Neural cell (in vitro differentiated cells): ENCODE measurements around the gene PLXNA3. TPM values are rescaled to one million over a fixed set of nuclear protein-coding genes. Genes with fewer than 3 reads are reported as not detected.

Source experiments
- H2AFZ ChIP-seq: fragments of 200-600, 300-800 bp; sonication (generic), shearing (Covaris generic); 2 replicates; pipeline ENCODE4 v1.6.0; 2014; ENCODE audit warnings: low read depth, mild to moderate bottlenecking, antibody characterized with exemption, low read length, moderate library complexity
- H3F3A ChIP-seq: fragments of 200-600 bp; shearing (Covaris generic); 2 replicates; pipeline ENCODE4 v1.6.1; 2016; ENCODE audit warnings: mild to moderate bottlenecking, moderate library complexity, mixed read lengths, antibody characterized with exemption, low read length; ENCODE audit not compliant: insufficient read depth, poor library complexity, severe bottlenecking
- H3K27ac ChIP-seq: fragments of 200-600, 300-800 bp; sonication (generic), shearing (Covaris generic); 2 replicates; pipeline ENCODE4 v1.5.1; 2014; ENCODE audit warnings: mild to moderate bottlenecking, low read length, moderate library complexity
- H3K27me3 ChIP-seq: fragments of 300-800, 200-600 bp; sonication (generic), shearing (Covaris generic); 2 replicates; pipeline ENCODE4 v1.6.0; 2014; ENCODE audit warnings: mild to moderate bottlenecking, low read depth, low read length, moderate library complexity; ENCODE audit not compliant: insufficient read depth
- H3K36me3 ChIP-seq: fragments of 300-800, 200-600 bp; sonication (generic), shearing (Covaris generic); 2 replicates; pipeline ENCODE4 v1.5.1; 2014; ENCODE audit warnings: mild to moderate bottlenecking, antibody characterized with exemption, low read length, moderate library complexity; ENCODE audit not compliant: insufficient read depth
- H3K4me2 ChIP-seq: fragments of 300-800, 200-600 bp; sonication (generic), shearing (Covaris generic); 2 replicates; pipeline ENCODE4 v1.6.0; 2014; ENCODE audit warnings: mild to moderate bottlenecking, low read length
- H3K4me3 ChIP-seq: fragments of 300-800, 200-600 bp; sonication (generic), shearing (Covaris generic); 2 replicates; pipeline ENCODE4 v1.5.1; 2014; ENCODE audit warnings: mild to moderate bottlenecking, low read length, moderate library complexity
- H3K79me2 ChIP-seq: fragments of 200-600 bp; shearing (Covaris generic); replicated peaks from 2 replicates; pipeline ENCODE4 v1.6.0; 2014; ENCODE audit warnings: mild to moderate bottlenecking, low read length, moderate library complexity; ENCODE audit not compliant: insufficient read depth
- H3K9ac ChIP-seq: fragments of 300-800, 200-600 bp; sonication (generic), shearing (Covaris generic); 2 replicates; pipeline ENCODE4 v1.6.1; 2016; ENCODE audit warnings: mild to moderate bottlenecking, low read length, mixed read lengths
- H3K9me2 ChIP-seq: fragments of 200-600 bp; shearing (Covaris generic); 2 replicates; pipeline ENCODE4 v1.6.1; 2016; ENCODE audit warnings: mild to moderate bottlenecking, low read length, mixed read lengths; ENCODE audit not compliant: insufficient read depth
- H3K9me3 ChIP-seq: fragments of 200-600, 300-800 bp; sonication (generic), shearing (Covaris generic); 2 replicates; pipeline ENCODE4 v1.6.1; 2016; ENCODE audit warnings: mild to moderate bottlenecking, mixed run types, low read length, moderate library complexity, mixed read lengths
- H4K20me1 ChIP-seq: fragments of 200-600 bp; shearing (Covaris generic); 2 replicates; pipeline ENCODE4 v1.6.1; 2016; ENCODE audit warnings: mild to moderate bottlenecking, mixed run types; ENCODE audit not compliant: insufficient read depth
- EP300 ChIP-seq: fragments of 450-650 bp; conservative IDR thresholded peaks from 2 replicates; pipeline ENCODE4 v1.6.1; 2014; ENCODE audit warnings: antibody characterized with exemption, mild to moderate bottlenecking, moderate library complexity; ENCODE audit not compliant: poor library complexity, severe bottlenecking
- EZH2 ChIP-seq: fragments of 200-600, 300-800 bp; shearing (Covaris generic), sonication (generic); IDR thresholded peaks from 2 replicates; pipeline ENCODE4 v1.6.1; 2014; ENCODE audit warnings: antibody characterized with exemption, low read length, borderline replicate concordance, mild to moderate bottlenecking; ENCODE audit not compliant: insufficient read depth, poor library complexity, severe bottlenecking
- MXI1 ChIP-seq: fragments of 450-650 bp; conservative IDR thresholded peaks from 2 replicates; pipeline ENCODE4 v1.6.1; 2014; ENCODE audit warnings: antibody characterized with exemption, mild to moderate bottlenecking; ENCODE audit not compliant: poor library complexity, severe bottlenecking
- POLR2AphosphoS5 ChIP-seq: IDR thresholded peaks from 2 replicates; pipeline ENCODE4 v1.6.1; 2012
- RAD21 ChIP-seq: fragments of 450-650 bp; conservative IDR thresholded peaks from 2 replicates; pipeline ENCODE4 v1.6.1; 2014; ENCODE audit warnings: antibody characterized with exemption, mild to moderate bottlenecking, moderate library complexity
- SMC3 ChIP-seq: fragments of 450-650 bp; conservative IDR thresholded peaks from 2 replicates; pipeline ENCODE4 v1.6.1; 2014; ENCODE audit warnings: antibody characterized with exemption, mild to moderate bottlenecking, moderate library complexity; ENCODE audit not compliant: poor library complexity
- TAF1 ChIP-seq: IDR thresholded peaks from 2 replicates; pipeline ENCODE4 v1.6.1; 2012; ENCODE audit warnings: low read depth
- polyA plus RNA-seq: library from polyadenylated mRNA; depleted of rRNA; stranded (reverse); fragments of >200 nt; gene quantifications from 2 replicates; pipeline ENCODE4 v1.2.3, GENCODE V29; 2014
- TF ChIP-seq, protein P1 (sequence below): fragments of 450-650 bp; IDR thresholded peaks from 2 replicates; pipeline ENCODE4 v1.5.1; 2014; ENCODE audit warnings: antibody characterized with exemption, mild to moderate bottlenecking, moderate library complexity; ENCODE audit not compliant: poor library complexity, severe bottlenecking
- TF ChIP-seq, protein P2 (sequence below): IDR thresholded peaks from 2 replicates; pipeline ENCODE4 v1.6.1; 2012; ENCODE audit warnings: borderline replicate concordance

The PLXNA3 gene
- polyA plus RNA-seq, 1 donor from 2014 or later = 17.2 TPM

DNA sequence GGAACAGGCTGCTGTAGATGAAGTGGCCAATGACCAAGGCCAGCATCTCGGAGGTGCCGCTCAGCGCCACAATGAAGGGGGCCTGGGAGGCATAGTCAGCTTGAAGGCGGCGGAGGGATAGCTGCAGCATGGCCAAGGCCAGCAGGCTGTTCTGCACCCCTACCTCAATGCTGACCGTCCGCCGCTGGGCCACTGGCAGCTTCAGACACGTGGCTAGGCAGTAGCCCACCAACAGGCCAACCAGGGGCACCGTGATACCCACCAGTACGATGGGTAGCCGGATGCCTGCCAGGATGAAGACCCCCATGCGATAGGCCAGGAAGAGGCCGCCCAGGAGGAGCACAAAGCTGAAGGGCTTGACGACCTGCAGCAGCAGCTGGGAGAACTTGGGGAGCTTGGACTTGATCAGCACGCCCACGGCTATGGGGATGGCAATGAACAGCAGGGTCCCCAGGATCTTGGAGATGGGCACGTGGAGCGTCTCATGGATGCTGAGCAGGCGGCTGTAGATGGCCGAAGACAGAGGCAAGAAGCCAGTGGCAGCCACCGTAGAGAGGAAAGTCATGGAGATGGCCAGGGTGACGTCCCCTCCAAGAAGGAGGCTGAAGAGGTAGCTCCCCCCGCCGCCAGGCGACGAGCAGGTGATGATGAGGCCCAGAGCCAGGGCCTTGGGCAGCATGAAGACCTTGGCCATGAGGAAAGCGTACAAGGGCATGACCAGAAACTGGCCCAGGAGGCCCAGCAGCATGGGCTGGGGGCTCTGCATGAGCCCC, 29.6 kb downstream of the PLXNA3 start:
- no peak overlapping the region for H3K27ac ChIP-seq
- no peak for TF ChIP-seq EP300
- TF ChIP-seq, protein P1, sequence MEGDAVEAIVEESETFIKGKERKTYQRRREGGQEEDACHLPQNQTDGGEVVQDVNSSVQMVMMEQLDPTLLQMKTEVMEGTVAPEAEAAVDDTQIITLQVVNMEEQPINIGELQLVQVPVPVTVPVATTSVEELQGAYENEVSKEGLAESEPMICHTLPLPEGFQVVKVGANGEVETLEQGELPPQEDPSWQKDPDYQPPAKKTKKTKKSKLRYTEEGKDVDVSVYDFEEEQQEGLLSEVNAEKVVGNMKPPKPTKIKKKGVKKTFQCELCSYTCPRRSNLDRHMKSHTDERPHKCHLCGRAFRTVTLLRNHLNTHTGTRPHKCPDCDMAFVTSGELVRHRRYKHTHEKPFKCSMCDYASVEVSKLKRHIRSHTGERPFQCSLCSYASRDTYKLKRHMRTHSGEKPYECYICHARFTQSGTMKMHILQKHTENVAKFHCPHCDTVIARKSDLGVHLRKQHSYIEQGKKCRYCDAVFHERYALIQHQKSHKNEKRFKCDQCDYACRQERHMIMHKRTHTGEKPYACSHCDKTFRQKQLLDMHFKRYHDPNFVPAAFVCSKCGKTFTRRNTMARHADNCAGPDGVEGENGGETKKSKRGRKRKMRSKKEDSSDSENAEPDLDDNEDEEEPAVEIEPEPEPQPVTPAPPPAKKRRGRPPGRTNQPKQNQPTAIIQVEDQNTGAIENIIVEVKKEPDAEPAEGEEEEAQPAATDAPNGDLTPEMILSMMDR = no peak
- TF ChIP-seq EZH2 = no peak
- no peak for TF ChIP-seq TAF1
- TF ChIP-seq POLR2AphosphoS5 = no peak
- TF ChIP-seq MXI1 = no peak
- H3K36me3 ChIP-seq = no peaks in the 10 kb centered on the region
- no peak overlapping the region for H2AFZ ChIP-seq
- no peak overlapping the region for H3K4me2 ChIP-seq
- H3K9ac ChIP-seq = no peak overlapping the region
- H4K20me1 ChIP-seq = no peaks in the 10 kb centered on the region
- no peaks in the 10 kb centered on the region for H3K9me3 ChIP-seq
- no peaks in the 10 kb centered on the region for H3K27me3 ChIP-seq
- no peak overlapping the region for H3K4me3 ChIP-seq
- no peaks in the 10 kb centered on the region for H3F3A ChIP-seq
- H3K9me2 ChIP-seq = no peaks in the 10 kb centered on the region
- no peaks in the 10 kb centered on the region for H3K79me2 ChIP-seq

DNA sequence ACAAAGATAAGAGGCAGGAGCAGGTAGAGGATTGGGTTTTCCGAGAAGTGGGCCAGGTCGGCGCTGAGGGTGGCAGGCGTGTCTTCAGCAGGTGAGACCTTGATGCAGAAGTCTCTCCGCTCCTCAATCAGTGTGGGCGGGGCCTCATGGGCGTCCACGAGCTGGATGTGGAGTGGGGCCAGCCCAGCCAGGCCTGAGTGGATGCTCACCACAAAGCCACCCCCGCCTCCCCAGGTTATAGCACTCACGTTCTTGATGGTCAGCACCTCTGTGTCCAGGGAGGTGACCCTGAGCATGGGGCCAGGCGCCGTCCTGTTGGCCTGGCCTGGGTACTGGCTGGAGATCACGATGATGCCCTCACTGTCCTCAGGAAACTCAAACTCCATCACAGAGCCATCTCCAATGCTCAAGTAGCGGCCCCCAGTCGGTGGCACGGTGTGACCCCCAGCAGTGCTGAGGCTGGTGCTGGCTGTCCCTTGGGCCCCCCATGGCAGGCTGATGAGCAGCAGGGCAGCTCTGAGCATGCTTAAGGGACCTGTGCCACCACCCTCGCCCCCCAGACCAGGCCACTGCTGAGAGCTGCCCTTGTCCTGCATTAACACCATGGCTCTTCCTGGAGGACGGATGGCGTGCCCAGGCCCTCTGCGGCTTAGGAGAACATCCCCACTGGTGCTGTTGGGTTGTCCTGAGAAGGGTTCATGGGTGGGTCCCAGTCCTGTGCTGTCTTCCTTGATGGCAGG, 30.4 kb downstream of the PLXNA3 start:
- H3K9me2 ChIP-seq = no peaks in the 10 kb centered on the region
- no peaks in the 10 kb centered on the region for H3K27me3 ChIP-seq
- no peak for TF ChIP-seq TAF1
- TF ChIP-seq, protein P1 = no peak
- TF ChIP-seq POLR2AphosphoS5 = no peak
- TF ChIP-seq, protein P2, sequence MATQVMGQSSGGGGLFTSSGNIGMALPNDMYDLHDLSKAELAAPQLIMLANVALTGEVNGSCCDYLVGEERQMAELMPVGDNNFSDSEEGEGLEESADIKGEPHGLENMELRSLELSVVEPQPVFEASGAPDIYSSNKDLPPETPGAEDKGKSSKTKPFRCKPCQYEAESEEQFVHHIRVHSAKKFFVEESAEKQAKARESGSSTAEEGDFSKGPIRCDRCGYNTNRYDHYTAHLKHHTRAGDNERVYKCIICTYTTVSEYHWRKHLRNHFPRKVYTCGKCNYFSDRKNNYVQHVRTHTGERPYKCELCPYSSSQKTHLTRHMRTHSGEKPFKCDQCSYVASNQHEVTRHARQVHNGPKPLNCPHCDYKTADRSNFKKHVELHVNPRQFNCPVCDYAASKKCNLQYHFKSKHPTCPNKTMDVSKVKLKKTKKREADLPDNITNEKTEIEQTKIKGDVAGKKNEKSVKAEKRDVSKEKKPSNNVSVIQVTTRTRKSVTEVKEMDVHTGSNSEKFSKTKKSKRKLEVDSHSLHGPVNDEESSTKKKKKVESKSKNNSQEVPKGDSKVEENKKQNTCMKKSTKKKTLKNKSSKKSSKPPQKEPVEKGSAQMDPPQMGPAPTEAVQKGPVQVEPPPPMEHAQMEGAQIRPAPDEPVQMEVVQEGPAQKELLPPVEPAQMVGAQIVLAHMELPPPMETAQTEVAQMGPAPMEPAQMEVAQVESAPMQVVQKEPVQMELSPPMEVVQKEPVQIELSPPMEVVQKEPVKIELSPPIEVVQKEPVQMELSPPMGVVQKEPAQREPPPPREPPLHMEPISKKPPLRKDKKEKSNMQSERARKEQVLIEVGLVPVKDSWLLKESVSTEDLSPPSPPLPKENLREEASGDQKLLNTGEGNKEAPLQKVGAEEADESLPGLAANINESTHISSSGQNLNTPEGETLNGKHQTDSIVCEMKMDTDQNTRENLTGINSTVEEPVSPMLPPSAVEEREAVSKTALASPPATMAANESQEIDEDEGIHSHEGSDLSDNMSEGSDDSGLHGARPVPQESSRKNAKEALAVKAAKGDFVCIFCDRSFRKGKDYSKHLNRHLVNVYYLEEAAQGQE = no peak
- TF ChIP-seq MXI1 = no peak
- no peak for TF ChIP-seq RAD21
- no peak for TF ChIP-seq EP300
- no peak for TF ChIP-seq EZH2
- no peak for TF ChIP-seq SMC3
- H3K4me3 ChIP-seq = no peak overlapping the region
- H3F3A ChIP-seq = no peaks in the 10 kb centered on the region
- no peaks in the 10 kb centered on the region for H4K20me1 ChIP-seq
- H3K36me3 ChIP-seq = no peaks in the 10 kb centered on the region
- H3K9me3 ChIP-seq = no peaks in the 10 kb centered on the region
- H3K4me2 ChIP-seq = no peak overlapping the region
- H3K9ac ChIP-seq = no peak overlapping the region
- H2AFZ ChIP-seq = no peak overlapping the region
- no peak overlapping the region for H3K27ac ChIP-seq
- H3K79me2 ChIP-seq = no peaks in the 10 kb centered on the region
